WI38 (cell line): ENCODE measurements around the gene PCBP3.

Experiments
- H3K4me3 ChIP-seq: 2 replicates; pipeline ENCODE4 v1.5.1; 2011; ENCODE audit warnings: low read depth, mild to moderate bottlenecking, control low read depth, low read length
- CTCF ChIP-seq: IDR thresholded peaks from 2 replicates; pipeline ENCODE4 v1.5.1; 2012; ENCODE audit warnings: low read depth, mild to moderate bottlenecking, control low read depth, low read length

Gene PCBP3

GRCh38 chr21:45643021-45643980 is at the start of gene PCBP3:
Gene PCBP3, plus strand, starts transcription at chr21:45643725. Its CDS starts 206,361 bp downstream, at chr21:45850086.
- no peak for TF ChIP-seq CTCF
- H3K4me3 ChIP-seq: peak within 1 kb of the TSS; percentile 48

GRCh38 chr21:45594721-45595489 is 48.6 kb upstream of the PCBP3 start:
- H3K4me3 ChIP-seq: no peak overlapping the region
- TF ChIP-seq CTCF: no peak

GRCh38 chr21:45595574-45596295 is 47.8 kb upstream of the PCBP3 start:
- no peak overlapping the region for H3K4me3 ChIP-seq
- TF ChIP-seq CTCF: no peak

GRCh38 chr21:45596704-45597318 is 46.7 kb upstream of the PCBP3 start:
- H3K4me3 ChIP-seq: no peak overlapping the region
- TF ChIP-seq CTCF: peak; percentile 82

- H3K4me3 ChIP-seq: no peak overlapping the region
- TF ChIP-seq CTCF: no peak
Measured at GRCh38 chr21:45598109-45598508, 45.4 kb upstream of the PCBP3 start.

GRCh38 chr21:45598666-45599065 is 44.9 kb upstream of the PCBP3 start:
- H3K4me3 ChIP-seq: no peak overlapping the region
- no peak for TF ChIP-seq CTCF
